Hippocampal formation (tissue), 2 donors: ENCODE results near the gene SPRED3.

Experiments used
- DNase-seq, 2 donors: peaks; one replicate each; lab custom pipeline; 2025; lab: John Stamatoyannopoulos, UW

Gene SPRED3

GRCh38 chr19:38445362-38445761 is 56.9 kb downstream of the SPRED3 start:
- DNase-seq: no peak

GRCh38 chr19:38448225-38448624 is 59.7 kb downstream of the SPRED3 start:
- DNase-seq: no peak
